Esophagus (tissue), 2 donors: Measurements from ENCODE around the gene GTF2F1. TPM values are rescaled to one million over a fixed set of nuclear protein-coding genes. Genes with fewer than 3 reads are reported as not detected.
A peak's percentile ranks its signal among the peaks of the same experiment; 100 is the strongest.
"Not testable (repeated sequence)": the region's sequence is repeated elsewhere in the genome, so short reads cannot be mapped to it uniquely, and the experiment has no call there.

ENCODE experiments used
- H3K27ac ChIP-seq, 2 donors: one replicate each; pipeline ENCODE4 v1.5.1; 2013; ENCODE audit warnings: low read depth in 2 of 2, mild to moderate bottlenecking in 2 of 2, inconsistent platforms in 1 of 2, low read length in 1 of 2, moderate library complexity in 1 of 2
- H3K27me3 ChIP-seq, 2 donors: one replicate each; pipeline ENCODE4 v1.6.1; 2013; ENCODE audit warnings: low read length in 2 of 2, control low read depth in 1 of 2, mild to moderate bottlenecking in 1 of 2; ENCODE audit not compliant: insufficient read depth in 2 of 2, control insufficient read depth in 1 of 2
- H3K36me3 ChIP-seq, 2 donors: one replicate each; pipeline ENCODE4 v1.6.1; 2013; ENCODE audit warnings: low read length in 1 of 2; ENCODE audit not compliant: control insufficient read depth in 2 of 2, insufficient read depth in 2 of 2
- H3K4me1 ChIP-seq, 2 donors: one replicate each; pipeline ENCODE4 v1.6.1; 2013; ENCODE audit warnings: low read length in 1 of 2; ENCODE audit not compliant: control insufficient read depth in 2 of 2, insufficient read depth in 2 of 2
- H3K4me3 ChIP-seq, 2 donors: one replicate each; pipeline ENCODE4 v1.5.1; 2013; ENCODE audit warnings: low read length in 2 of 2, mild to moderate bottlenecking in 2 of 2, low read depth in 1 of 2, moderate library complexity in 1 of 2
- H3K9me3 ChIP-seq, 2 donors: one replicate each; pipeline ENCODE4 v1.6.1; 2013; ENCODE audit warnings: mild to moderate bottlenecking in 2 of 2, low read depth in 1 of 2, low read length in 1 of 2, moderate library complexity in 1 of 2; ENCODE audit not compliant: control insufficient read depth in 2 of 2, insufficient read depth in 1 of 2
- WGBS, 2 donors: extraction: QIAGEN DNeasy Blood & Tissue Kit; methylation state at CpG; one replicate each; pipeline ENCODE4 v1.1.7; 2013; 5-methylcytosine and 5-hydroxymethylcytosine counted together
- polyA plus RNA-seq, 2 donors: library from polyadenylated mRNA; stranded (reverse); fragments of 200-250 nt; gene quantifications; one replicate each; pipeline ENCODE4 v1.2.3, GENCODE V29; 2013
- donor health status: healthy with polysubstance abuse.
- donor health status: Bipolar disorder and iron deficiency.

The GTF2F1 gene
- polyA plus RNA-seq, 2 donors = 35.7 to 46.6 TPM

- not testable (repeated sequence) for H3K27me3 ChIP-seq, H3K4me1 ChIP-seq, H3K4me3 ChIP-seq, H3K36me3 ChIP-seq, H3K9me3 ChIP-seq, H3K27ac ChIP-seq
- WGBS, 2 donors = 88 to 90% methylated on average over 2 of the region's 2 CpGs
Observed at GRCh38 chr19:6428692-6429418, 35.9 kb upstream of the GTF2F1 start.

GRCh38 chr19:6427131-6427530, 34.2 kb upstream of the GTF2F1 start:
- Histone ChIP-seq H3K27me3 (no peaks in the 10 kb centered on the region), H3K27ac (no peak overlapping the region), H3K4me3 (no peak overlapping the region), H3K4me1 (peaks cover 0 to 10% of the 10 kb centered on the region in 2 donors), H3K9me3 (no peaks in the 10 kb centered on the region), H3K36me3 (no peaks in the 10 kb centered on the region)
- WGBS, 2 donors = 94 to 95% methylated on average over 18 of the region's 18 CpGs

GRCh38 chr19:6425732-6426620, 33.0 kb upstream of the GTF2F1 start:
- peaks cover 3 to 8% of the 10 kb centered on the region in 2 donors for H3K36me3 ChIP-seq
- peak overlapping the region; percentile 85 to 93 for H3K27ac ChIP-seq
- 91 to 94% methylated on average over 21 of the region's 21 CpGs for WGBS, 2 donors
- peaks cover 0 to 10% of the 10 kb centered on the region in 2 donors for H3K4me1 ChIP-seq
- no peaks in the 10 kb centered on the region for H3K9me3 ChIP-seq
- H3K27me3 ChIP-seq = no peaks in the 10 kb centered on the region
- H3K4me3 ChIP-seq = peak overlapping the region; percentile 5 to 30

GRCh38 chr19:6424939-6425731, 32.2 kb upstream of the GTF2F1 start:
- Histone ChIP-seq H3K9me3 (no peaks in the 10 kb centered on the region), H3K27ac (peak overlapping the region; percentile 85 to 93), H3K4me3 (peak overlapping the region; percentile 5 to 30), H3K4me1 (peaks cover 0 to 10% of the 10 kb centered on the region in 2 donors), H3K36me3 (peaks cover 5 to 17% of the 10 kb centered on the region in 2 donors), H3K27me3 (no peaks in the 10 kb centered on the region)
- 7 to 9% methylated on average over 43 of the region's 43 CpGs for WGBS, 2 donors

GRCh38 chr19:6424195-6424938, 31.4 kb upstream of the GTF2F1 start, which contains the start of gene KHSRP:
Gene KHSRP, minus strand, starts transcription at chr19:6424811. Its CDS starts 110 bp downstream, at chr19:6424701.
- no peaks in the 10 kb centered on the region for H3K27me3 ChIP-seq
- H3K4me1 ChIP-seq = peaks cover 0 to 10% of the 10 kb centered on the region in 2 donors
- peak within 1 kb of the TSS; percentile 85 to 93 for H3K27ac ChIP-seq
- peaks cover 9 to 23% of the 10 kb centered on the region in 2 donors for H3K36me3 ChIP-seq
- WGBS, 2 donors = 1% methylated on average over 65 to 114 of the region's 114 CpGs
- H3K4me3 ChIP-seq = peak within 1 kb of the TSS; percentile 74 to 95
- H3K9me3 ChIP-seq = no peaks in the 10 kb centered on the region

- peak overlapping the region; percentile 74 to 95 for H3K4me3 ChIP-seq
- no peaks in the 10 kb centered on the region for H3K27me3 ChIP-seq
- peak overlapping the region; percentile 67 to 79 for H3K27ac ChIP-seq
- WGBS, 2 donors = 1% methylated on average over 19 to 20 of the region's 20 CpGs
- peaks cover 15 to 29% of the 10 kb centered on the region in 2 donors for H3K36me3 ChIP-seq
- peaks cover 0 to 10% of the 10 kb centered on the region in 2 donors for H3K4me1 ChIP-seq
- no peaks in the 10 kb centered on the region for H3K9me3 ChIP-seq
Observed at GRCh38 chr19:6423499-6424194, 30.7 kb upstream of the GTF2F1 start.

- WGBS, 2 donors = 74 to 82% methylated on average over 20 of the region's 20 CpGs
- peaks cover 0 to 10% of the 10 kb centered on the region in 2 donors for H3K4me1 ChIP-seq
- no peaks in the 10 kb centered on the region for H3K27me3 ChIP-seq
- H3K36me3 ChIP-seq = peaks cover 29 to 52% of the 10 kb centered on the region in 2 donors
- no peak overlapping the region for H3K27ac ChIP-seq
- no peak overlapping the region for H3K4me3 ChIP-seq
- H3K9me3 ChIP-seq = no peaks in the 10 kb centered on the region
Observed at GRCh38 chr19:6421075-6422014, 28.4 kb upstream of the GTF2F1 start.

- peaks cover 0 to 6% of the 10 kb centered on the region in 2 donors for H3K4me1 ChIP-seq
- no peak overlapping the region for H3K4me3 ChIP-seq
- no peak overlapping the region for H3K27ac ChIP-seq
- no peaks in the 10 kb centered on the region for H3K9me3 ChIP-seq
- peaks cover 41 to 72% of the 10 kb centered on the region in 2 donors for H3K36me3 ChIP-seq
- WGBS, 2 donors = 87 to 92% methylated on average over 19 of the region's 19 CpGs
- H3K27me3 ChIP-seq = no peaks in the 10 kb centered on the region
Observed at GRCh38 chr19:6418562-6418932, 25.6 kb upstream of the GTF2F1 start.
